Cardiac fibroblast (primary cell): ENCODE data around the gene VPS41.

Experiments
- DNase-seq, 2 donors: peaks; one replicate each; pipeline versions ENCODE4 v3.0.0 to v3.0.0-alpha.2; 2010; ENCODE audit warnings: low read depth in 2 of 2
- H3K4me3 ChIP-seq, 2 donors: replicated peaks in 1 of 2; 1 replicate in 1 of 2; 2 replicates in 1 of 2; pipeline ENCODE4 v1.5.1; 2011; ENCODE audit warnings: low read depth in 2 of 2, low read length in 2 of 2, mild to moderate bottlenecking in 2 of 2, moderate library complexity in 1 of 2
- TF ChIP-seq, protein P1 (sequence below): IDR thresholded peaks from one replicate; pipeline ENCODE4 v1.5.1; 2011; ENCODE audit warnings: low read depth, mild to moderate bottlenecking, low read length, inconsistent platforms

Gene VPS41

DNA sequence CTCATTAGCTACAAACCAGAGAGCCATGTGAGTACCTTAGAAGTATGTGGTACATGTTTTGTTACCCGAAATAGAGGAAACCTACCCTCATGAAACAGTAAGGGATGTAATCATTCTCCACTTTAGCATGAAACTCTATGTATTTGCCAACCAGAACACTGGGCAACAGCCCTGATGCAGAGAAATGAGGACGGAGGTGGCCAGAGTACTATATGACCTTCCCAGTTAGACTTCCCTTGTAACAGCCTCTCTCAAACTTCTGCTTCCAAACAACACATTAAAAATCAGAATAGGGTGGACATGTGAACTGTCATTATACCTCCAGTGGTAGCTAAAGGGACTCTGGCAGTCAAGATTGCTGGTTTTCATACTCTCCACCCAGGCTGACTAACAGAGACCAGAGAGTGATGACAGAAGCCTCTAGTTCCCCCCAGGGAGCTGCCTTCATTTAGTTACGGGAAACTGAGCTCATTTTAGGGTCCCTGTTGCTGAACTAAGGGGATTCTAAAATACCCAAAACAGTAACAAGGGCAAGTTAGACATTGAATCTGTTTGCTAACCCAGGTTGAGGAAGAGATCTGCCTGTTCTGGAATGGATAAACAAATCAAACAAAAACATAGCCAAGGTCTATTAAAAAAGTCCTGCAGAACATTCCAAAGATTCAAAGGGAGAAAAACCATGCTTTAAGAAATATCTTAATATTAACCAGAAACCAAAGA, 83.1 kb downstream of the VPS41 start:
- peak in 1 of 2 donors; percentile 46 for DNase-seq
- TF ChIP-seq, protein P1, sequence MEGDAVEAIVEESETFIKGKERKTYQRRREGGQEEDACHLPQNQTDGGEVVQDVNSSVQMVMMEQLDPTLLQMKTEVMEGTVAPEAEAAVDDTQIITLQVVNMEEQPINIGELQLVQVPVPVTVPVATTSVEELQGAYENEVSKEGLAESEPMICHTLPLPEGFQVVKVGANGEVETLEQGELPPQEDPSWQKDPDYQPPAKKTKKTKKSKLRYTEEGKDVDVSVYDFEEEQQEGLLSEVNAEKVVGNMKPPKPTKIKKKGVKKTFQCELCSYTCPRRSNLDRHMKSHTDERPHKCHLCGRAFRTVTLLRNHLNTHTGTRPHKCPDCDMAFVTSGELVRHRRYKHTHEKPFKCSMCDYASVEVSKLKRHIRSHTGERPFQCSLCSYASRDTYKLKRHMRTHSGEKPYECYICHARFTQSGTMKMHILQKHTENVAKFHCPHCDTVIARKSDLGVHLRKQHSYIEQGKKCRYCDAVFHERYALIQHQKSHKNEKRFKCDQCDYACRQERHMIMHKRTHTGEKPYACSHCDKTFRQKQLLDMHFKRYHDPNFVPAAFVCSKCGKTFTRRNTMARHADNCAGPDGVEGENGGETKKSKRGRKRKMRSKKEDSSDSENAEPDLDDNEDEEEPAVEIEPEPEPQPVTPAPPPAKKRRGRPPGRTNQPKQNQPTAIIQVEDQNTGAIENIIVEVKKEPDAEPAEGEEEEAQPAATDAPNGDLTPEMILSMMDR = no peak
- H3K4me3 ChIP-seq = no peak overlapping the region

DNA sequence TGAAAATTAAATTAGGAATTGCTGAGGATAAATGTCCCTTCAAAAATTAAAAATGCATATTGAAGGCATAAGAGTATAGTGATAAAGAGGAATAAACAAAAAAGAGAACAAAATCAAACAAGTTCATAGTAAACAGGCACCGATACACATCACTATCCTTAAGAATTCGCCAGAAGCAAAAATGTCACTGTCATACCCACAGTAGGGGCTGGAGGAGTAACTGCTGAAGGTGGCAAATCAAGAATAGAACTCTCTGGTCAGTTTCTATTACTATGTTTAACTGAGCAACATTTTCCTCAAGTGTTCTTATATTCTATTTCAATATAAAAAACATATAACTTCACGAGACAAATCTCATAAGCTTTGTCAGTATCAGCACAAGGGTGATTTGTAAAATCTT, 84.0 kb downstream of the VPS41 start:
- no peak overlapping the region for H3K4me3 ChIP-seq
- no peak for DNase-seq
- TF ChIP-seq, protein P1 = no peak

DNA sequence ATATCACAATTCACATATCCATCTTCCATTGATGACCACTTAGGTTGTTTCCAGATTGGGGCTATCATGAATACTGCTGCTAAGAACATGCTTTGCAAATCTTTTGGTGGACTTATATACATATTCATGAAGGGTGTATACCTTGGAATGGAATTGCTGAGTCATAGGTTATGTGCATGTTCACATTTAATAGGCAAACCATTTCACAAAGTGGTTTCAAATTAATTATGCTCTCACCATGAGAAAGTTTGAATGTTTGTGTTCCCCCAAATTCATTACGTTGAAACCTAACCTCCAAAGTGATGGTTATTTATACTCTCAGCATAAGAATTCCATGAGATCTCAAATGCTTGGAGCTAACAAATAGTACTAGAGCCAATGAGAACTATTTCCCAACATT, 86.4 kb downstream of the VPS41 start:
- H3K4me3 ChIP-seq = no peak overlapping the region
- peak in 1 of 2 donors; percentile 33 for DNase-seq
- TF ChIP-seq, protein P1 = no peak

DNA sequence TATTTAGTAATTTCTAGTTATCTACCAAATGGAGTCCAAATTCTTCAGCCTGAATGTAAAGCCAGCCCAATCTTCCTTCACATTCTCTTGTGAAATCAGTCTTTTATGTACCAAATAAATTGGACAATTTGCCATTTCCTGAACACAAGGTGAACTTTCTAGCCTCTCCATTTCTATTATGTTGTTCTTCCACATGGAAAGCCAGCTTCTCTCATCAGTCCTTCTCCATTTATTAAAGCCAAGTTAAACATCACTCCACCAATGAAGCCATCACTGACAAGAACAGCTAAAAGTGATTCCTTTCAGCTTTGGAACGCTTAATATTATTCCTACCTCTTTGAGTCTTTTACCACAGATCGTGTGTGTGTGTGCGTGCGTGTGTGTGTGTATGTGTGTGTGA, 88.4 kb downstream of the VPS41 start:
- DNase-seq = no peak
- no peak overlapping the region for H3K4me3 ChIP-seq
- TF ChIP-seq, protein P1 = no peak

DNA sequence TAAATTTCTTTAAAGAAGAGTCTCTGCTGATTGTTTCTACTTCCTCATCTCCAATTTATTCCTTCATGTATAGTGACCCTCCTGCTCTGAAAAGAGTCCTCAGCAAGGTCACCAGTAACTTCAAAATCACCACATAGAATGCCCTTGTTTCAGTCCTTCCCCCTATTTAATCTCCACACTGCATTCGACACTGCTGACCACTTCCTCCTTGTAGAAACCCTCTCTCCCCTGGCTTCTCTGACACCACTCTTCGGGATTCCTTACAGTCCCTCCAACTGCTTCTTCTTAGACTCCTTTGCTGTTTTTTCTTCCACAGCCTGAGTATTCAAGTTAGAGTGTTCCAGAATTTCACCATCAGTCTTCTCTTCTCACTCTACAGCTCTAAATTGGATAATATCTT, 89.5 kb downstream of the VPS41 start:
- DNase-seq = no peak
- H3K4me3 ChIP-seq = no peak overlapping the region
- TF ChIP-seq, protein P1 = no peak

DNA sequence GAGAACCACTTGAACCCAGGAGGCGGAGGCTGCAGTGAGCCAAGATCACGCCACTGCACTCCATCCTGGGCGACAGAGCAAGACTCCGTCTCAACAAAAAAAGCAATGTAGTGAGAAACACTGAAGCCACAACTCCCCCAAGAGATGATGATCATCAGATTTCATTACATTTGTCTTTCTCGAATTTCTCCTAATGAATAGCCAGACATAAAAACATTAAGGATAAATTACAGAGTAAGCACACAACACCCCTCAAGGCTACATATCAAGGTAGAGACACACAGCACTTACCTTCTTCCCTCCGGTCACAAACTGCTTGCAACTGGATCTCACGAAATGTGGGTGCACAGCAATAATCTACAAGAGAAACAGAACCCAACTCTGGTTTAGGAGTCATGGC, 91.5 kb downstream of the VPS41 start:
- H3K4me3 ChIP-seq = no peak overlapping the region
- TF ChIP-seq, protein P1 = no peak
- no peak for DNase-seq

DNA sequence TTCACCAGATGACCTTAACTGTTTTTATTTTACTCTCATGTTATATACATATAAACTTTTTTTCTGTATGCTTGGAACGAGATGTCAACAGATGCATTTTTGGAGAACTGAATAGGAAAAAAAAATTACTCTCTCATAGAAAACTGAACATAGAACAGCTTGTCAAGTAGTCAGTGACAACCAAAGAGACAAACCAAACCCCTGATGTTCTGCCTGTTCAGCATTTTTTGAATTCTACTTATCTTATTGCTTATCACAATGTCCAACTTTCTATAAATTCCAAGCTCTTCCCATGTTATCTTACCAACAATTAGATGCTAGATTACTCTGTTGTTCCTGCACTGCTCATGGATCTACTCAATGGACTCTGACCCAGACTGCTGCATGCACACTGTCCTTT, 95.2 kb downstream of the VPS41 start:
- DNase-seq = no peak
- TF ChIP-seq, protein P1 = no peak
- no peak overlapping the region for H3K4me3 ChIP-seq
